T-helper 2 cell (primary cell): ENCODE data around the gene PGLYRP1.

Experiments used
- DNase-seq, 5 experiments: peaks; one replicate each; pipeline versions ENCODE4 v3.0.0 to v3.0.0-alpha.2; 2012 to 2022

Gene PGLYRP1

DNA sequence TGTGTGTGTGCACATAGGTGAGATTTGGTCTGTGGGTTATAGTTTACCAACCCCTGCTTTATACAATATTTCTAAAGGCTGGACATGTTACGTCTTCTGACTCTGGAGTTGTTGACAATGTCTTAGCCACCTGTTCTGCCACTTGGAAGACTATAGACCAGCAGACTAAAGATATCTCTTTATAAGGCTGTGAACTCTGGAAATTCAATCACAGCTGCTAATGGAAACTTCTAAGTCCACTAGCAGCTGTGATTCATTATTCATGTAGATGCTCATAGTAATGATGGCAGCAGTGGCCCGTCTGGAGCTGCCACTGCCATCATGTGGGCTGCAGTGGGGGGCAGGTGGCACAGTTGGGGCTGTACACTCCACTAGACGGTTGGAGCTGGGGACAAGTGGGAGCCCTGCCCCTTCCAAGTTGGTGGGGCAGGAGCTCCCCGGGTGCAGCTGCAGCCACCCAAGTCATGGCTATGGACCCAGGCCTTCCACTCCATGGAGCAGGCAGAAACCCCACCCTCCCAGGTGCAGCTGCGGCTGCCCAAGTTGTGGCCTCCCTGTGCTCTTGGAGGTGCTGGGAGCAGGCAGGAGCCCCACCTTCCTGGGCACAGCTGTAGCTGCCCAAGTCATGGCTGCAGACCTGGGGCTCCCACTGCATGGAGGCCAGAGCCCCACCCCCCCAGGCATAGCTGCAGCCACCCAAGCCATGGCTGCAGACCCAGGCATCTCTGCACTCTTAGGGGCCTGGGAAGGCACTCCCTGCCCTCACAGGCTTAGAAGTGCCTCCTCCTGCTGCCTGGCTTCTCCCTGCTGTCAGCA, 9.1 kb upstream of the PGLYRP1 start:
- no peak for DNase-seq

DNA sequence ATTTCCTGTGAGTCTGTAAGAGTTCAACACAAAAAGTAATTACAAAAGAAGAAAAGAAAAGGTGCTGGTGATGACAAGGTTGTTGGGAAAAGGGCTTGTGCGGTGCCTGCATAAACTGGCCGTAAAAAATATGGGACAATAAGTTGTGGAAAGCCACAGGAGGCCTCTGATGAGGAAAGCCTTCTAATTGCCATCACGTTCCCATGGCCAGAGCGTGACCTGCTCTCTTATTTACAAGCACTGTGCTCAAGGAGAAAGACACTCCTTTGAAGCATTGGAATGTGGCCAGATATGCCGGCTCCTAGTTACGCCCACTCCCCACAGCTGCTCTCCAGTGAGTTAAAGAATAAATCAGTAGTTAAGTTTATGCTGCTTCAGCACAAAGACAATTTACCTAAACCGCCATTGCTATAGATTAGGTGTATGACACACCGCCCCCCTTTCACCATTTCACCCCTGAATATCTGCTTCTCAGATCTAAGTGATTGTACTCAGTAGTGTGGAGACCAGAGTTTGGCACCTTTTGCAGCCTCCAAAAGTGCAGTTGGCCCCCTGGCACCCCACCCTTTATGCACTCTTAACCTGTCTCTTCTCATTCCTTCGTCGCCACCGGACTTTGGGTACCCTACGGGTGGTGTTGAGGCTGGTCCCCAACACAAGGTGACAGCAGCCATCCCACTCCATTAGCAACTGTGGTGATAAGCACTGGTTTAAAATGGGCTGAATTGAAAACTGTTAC, 8.1 kb upstream of the PGLYRP1 start:
- no peak for DNase-seq

DNA sequence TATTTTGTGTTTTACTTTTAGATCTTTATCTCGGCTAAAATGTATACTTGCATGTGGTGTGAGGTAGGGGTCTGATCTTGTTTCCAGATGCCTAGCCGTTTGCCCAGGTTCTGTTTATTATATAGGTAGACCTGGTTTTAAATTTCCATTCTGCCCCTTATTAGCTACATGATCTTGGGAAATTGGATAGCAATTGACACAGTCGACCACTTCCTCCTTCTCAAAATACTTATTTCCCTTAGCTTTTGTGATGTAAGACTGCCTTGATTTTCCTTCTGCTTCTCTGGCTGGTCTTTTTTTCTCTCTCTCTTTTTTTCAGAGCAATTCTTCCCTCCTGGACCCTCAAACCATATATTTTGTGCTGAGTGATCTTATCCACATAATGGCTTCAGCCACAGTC, 3.0 kb upstream of the PGLYRP1 start:
- no peak for DNase-seq

DNA sequence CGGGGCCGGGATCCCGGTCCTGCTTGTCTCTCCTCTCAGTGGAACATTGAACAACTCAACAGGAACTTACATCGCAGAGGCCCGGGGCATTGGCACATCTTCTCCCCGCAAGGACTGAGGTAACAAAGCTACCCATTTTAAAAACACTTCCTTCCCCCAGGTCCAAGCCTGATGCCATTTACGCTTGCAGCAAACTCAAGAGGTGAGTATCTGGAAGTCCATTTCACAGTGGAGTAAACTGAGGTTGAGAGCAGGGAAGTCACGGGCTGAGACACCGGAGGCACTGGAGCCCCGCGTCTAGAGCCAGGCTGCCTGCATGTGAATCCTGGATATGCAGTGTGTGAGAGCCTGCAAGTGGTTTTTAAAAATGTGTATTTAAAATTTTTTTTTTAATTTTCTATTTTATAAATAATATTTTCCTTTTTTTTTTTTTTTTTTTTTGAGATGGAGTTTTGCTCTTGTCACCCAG, 492 bp upstream of the PGLYRP1 start:
- no peak for DNase-seq

DNA sequence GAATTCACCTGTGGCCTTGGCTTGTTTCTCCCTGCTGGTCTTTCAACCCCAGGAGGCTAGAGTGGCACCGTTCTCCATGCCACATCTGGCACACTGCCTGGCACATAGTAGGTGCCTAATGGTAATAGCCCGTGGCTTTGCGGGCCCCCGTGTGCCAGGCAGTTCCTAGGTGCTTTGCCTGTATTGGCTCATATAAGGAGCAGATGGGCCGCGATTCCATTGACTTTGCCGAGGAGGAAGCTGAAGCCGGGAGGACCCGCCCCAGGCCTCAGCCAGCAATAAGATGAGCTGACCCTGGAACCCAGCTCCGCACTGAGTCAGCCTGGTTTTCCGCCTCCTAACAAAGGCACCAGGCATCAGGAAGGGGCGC, 807 bp downstream of the PGLYRP1 start:
- no peak for DNase-seq

DNA sequence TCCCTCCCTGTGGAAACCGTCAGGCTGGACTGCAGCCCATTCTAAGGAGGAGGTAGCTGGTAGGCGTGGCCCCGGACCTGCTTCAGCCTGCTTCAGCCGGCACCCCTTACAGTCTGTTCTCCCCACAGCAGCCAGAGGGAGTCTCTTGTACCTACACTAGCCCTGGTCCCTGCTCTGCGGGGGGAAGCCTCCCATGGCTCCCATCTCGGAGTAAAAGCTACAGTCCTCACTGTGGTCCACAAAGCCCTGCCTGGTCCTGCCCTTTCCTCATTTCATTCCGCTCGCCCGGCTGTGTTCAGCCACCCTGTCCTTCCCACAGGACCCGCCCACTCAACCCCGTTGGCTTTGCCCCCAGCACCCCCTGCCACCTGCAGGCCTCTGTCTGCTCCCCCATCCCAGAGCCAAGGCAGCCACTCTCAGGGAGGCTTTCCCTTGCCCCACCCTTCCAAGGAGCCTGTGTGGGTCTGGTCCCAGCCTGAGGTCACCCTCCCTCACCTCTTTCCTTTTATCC, 1.3 kb downstream of the PGLYRP1 start:
- DNase-seq, result no peak

DNA sequence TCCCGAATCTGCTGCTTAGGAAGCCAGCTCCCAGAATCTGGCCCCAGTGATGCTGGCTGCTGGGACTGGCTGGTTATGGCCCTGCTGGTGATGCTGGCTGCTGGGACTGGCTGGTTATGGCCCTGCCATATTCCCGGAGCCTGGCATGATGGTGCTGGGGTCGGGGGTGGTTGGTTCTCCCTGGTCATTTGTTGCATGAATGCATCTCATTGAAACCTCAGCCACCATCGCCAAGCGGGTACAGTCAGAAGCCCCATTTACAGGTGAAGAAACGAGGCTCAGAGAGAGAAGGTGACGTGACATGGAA, 2.1 kb downstream of the PGLYRP1 start:
- DNase-seq, result no peak

DNA sequence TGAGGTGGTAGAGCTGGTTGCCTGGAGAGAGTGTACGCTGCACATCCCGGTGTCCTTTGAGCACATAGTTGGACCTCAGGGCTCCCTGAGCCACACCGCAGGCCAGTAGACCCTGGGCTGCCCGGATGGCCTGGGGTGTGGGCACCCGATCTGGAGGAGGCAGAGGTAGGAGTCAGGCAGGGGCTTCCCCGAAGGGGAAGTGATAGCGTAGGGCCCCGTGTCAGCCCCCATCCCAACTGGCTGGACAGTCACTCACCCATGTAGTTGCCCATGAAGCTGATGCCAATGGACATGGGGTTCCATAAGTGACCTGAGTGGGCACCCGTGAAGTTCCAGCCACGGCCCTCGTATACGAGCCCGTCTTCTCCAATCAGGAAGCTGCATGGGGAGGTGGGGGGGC, 3.6 kb downstream of the PGLYRP1 start:
- no peak for DNase-seq

DNA sequence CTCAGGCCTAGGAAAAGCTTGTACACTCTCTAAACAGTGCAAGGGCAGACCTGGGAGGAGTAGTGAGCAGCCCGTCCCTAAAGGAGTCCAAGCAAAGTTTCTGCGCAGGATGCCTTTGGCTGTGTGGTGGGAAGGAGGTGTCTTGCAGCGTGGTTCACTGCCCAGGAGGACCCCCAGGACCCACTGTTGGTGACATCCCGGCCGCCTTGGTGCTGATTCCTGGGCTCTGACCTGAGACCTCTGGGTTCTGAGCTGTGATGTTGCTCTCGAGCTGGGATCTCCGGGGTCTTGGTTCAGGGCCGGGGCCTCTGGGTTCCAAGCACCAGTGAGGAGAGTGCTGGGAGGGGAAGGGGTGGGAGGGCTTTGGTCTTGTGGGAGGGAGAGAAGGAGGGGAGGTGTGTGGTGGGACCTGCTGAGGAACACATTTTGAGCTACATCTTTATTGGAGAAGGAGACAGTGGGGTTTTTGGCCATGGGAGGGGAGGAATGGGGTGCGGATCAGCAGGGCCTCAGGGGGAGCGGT, 4.1 kb downstream of the PGLYRP1 start:
- no peak for DNase-seq

DNA sequence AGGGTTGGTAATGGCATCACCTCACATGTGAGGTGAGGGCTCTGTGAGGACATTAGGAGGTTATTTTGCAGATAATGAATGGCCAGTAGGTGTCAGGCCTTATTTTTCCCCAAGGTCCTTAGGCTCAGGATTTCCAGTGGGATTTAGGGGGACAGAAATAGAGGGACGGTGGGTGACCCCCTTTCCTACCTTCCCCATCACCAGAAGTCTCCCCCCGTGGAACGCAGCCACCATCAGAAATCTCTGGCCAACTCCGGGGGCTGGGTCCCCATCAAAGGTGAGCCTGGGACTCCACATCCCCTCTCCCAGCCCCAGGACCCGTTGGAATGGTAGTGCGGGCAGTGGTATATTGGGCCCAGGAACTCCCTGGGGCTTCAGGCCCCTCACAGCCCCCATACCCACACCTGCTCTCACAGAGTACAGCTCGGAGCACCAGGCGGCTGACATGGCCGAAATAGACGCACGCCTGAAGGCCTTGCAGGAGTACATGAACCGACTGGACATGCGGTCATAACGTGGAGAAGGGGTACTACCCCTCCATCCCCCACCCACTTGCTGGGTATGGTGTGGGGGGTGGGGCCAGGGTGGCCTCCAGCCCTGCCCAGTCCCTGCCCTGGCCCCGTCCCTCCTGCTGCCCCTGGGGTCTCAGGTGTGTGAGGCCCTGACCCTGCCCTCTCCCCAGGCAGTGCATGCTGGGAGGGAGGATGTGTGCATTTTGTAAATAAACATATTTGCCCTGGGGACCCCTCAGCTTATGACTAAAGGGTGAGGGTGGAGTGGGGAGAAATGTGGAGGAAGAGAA, 4.8 kb downstream of the PGLYRP1 start:
- DNase-seq, result no peak

DNA sequence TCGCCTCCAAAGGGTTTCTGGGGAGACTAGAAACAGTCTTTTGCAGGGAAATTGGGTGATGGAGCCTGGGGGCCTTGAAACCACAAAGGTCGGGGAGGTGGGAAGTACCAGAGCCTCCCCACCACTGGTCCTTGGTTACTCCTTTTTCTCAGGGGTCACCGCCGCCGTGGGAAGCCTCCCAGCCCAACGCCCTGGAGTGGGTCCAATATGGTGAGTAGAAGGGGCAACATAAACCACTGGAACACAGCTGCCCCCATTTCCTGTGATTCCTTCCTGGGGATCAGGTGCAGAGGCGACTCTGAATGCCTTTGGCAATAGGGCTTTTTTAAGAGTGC, 5.8 kb downstream of the PGLYRP1 start:
- no peak for DNase-seq

DNA sequence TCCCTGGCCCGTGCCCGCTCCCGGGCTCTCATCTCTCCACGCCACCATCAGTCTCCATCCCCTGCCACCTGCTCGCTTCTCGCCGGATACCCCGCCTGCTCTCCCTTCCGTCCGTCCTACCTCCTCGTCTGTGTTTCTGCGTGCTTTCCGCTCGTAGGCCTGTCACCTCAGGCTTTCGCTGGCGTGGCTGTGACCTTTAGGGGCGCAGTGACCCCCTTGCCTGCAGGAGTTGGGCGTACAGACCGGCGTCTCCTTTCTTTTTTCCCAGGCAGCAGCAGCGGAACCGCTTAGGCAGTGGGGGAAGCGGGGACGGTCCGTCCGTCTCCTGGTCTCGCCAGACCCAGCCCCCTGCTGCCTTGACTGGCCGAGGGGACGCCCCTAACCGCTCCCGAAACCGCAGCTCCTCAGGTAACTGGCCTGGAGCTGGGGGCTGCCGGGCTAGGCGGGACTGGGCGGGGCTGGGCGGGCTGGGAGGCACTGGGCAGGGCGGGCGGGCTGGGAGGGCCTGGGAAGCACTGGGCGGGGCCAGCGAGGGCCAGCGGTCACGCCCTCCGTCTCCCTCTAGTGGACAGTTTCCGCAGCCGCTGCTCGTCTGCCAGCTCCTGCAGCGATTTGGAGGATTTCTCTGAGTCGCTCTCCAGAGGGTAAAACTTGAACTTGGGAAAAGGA, 6.3 kb downstream of the PGLYRP1 start:
- DNase-seq, result peak; percentile 61 to 79 (median 72)

DNA sequence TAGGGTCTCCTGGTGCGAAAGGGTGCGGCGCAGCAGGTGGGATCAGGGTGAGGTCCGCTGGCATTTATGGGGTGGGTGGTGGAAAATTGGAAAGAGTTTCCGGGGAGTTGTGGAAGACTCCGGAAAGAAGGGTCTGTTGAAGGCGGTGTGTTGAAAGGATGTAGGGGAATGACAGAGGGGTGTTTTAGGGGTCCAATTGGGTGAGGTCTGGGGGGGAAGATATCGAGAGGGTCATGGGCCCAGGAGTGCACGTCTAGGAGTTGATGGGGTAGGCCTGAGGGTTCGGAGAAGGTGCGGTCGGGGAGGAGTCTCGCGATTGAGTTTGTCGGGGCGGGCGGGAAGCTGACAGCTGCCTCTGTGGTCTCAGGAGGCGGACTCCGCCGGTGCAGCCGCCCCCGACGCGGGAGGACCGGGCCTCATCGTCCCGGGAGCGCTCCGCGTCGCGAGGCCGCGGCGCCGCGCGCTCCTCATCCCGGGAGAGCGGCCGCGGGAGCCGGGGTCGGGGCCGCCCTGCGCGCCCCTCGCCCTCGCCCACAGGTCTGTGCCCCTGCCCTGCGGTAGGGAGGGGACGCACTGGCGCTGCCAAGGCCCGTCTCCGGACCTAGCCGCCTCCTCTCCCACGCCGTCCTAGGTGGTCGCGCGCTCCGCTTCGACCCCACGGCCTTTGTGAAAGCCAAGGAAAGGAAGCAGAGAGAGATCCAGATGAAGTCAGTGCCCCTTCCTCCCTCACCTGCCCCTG, 7.0 kb downstream of the PGLYRP1 start:
- peak in 4 of 5 experiments; percentile 15 to 63 (median 37) for DNase-seq

DNA sequence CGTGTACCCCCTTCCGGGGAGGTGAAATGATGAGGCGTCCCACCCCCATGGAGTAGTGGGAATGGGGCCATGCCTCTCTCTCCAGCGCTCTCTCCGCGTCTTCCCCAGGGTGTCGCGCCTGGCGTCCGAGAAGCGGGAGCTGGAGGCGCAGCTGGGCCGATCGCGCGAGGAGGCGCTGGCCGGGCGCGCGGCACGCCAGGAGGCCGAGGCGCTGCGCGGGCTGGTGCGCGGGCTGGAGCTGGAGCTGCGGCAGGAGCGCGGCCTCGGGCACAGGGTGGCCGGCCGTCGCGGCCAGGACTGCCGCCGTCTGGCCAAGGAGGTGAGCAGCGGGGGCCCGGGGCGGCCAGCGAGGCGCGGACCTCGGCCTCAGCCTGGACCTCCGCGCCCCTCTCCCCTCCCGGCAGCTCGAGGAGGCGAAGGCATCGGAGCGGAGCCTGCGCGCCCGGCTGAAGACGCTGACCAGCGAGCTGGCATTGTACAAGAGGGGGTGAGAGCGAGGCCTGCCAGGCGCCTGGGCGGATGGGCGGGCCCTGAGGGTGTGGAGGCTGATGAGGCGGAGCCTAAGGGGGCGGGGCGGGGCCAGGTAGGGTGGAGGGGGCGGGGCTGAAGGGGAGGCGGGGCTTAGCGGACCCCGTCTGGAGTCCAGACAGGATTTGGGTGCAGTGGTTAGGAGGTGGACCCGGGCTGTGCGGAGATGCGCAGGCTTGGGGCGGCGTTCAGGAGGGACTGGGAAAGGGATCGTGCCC, 7.7 kb downstream of the PGLYRP1 start:
- peak; percentile 22 to 67 (median 53) for DNase-seq

DNA sequence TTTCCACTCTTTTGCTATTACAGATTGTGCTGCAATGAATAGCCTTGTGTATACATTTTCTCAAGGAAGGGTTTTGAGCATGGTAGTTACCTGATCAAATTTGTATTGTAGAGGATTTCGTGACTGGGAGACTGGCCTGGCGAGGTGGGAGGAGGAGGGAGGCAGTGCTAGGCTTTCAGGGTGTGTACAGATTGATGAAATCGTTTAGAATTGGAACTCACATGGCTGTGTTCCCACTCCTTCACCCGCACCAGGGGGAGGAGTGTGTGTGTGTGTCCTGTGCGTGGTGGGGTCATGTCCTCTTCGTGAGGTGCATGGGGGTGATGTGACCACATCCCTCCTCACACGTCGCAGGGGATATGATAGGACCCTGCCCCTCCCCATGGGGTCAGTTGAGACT, 8.3 kb downstream of the PGLYRP1 start:
- DNase-seq, result no peak

DNA sequence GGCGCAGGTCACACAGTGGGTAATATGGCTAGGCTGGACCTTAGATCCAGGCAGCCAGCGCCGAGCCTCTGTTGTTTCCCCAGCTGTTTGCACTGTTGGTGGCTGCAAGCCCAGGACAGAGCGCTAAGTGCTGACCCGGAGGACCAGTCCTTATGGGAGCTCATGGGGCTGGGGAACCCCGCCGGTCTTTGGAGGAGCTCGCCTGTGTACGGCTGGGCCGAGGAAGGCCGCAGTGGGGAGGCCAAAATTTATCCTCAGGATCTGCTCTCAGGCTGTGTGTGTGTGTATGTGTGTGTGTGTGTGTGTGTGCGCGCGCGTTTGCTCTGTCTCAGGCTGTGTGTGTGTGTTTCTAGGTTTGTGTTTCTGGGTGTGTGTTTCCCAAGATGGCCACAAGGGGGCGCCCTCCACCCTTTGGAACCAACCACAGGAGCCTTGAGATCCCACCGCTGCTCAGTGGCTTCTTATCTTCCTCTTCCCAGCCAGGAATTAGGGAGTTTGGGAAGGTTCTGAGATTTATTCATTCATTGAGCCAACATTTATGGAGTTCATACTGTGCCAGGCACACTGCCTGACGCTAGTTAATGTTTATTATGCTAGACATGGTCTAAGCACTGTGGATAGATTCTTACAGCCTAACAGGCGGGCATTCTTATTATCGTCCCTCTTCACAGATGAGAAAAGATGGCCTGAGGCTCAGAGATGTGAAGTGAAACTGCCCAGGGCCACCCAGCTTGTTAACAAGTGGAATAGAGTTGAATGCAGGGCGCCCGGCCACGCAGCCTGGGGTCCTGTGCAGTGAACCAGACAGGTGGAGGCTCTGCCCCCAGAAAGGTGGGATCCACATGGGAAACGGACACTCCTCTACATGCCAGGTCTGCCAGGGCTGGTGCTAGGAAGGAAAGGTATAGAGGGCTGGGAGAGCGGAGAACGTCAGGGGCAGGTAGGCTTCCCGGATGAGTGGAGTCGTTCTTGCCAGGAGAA, 13.0 kb downstream of the PGLYRP1 start:
- peak; percentile 23 to 75 (median 54) for DNase-seq

DNA sequence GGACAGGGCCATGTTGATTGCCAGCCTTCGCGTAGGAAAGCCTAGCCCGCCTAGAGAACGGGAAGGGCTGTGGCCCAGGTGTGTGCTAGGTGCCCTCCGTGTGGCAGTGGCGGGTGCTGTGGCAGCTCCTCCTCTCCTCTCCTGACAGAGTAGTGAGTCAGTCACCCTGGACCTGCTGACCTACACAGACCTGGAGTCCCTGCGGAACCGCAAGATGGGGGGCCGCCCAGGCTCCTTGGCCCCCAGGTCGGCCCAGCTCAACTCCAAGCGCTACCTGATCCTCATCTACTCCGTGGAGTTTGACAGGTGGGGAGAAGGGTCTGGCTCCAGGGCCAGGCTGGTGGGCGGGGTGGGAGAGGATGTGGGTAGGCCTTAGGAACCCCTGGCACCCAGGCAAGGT, 16.4 kb downstream of the PGLYRP1 start:
- DNase-seq, result no peak

DNA sequence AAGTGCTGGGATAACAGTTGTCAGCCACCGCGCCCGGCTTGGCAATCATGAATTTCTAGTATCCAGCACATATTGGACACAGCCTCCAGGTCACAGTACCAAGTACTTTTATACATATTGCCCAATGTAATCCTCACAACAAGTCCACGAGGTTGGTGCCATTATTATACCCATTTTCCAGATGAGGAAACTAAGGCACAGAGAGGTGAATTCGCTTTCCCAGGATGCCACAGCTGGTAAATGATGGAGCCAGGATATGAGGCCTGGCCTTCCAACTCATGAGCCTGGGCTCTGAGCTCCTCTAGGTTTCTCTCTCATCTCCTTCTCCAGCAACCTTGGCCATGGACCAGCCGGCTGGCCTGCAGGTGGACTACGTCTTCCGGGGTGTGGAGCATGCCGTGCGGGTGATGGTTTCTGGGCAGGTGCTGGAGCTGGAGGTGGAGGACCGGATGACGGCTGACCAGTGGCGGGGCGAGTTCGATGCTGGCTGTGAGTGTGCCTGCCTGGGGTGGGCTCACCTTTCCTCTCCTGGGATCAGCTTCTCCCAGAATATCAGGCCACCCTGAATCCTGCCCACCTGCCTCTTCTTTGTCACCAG, 20.1 kb downstream of the PGLYRP1 start:
- no peak for DNase-seq

DNA sequence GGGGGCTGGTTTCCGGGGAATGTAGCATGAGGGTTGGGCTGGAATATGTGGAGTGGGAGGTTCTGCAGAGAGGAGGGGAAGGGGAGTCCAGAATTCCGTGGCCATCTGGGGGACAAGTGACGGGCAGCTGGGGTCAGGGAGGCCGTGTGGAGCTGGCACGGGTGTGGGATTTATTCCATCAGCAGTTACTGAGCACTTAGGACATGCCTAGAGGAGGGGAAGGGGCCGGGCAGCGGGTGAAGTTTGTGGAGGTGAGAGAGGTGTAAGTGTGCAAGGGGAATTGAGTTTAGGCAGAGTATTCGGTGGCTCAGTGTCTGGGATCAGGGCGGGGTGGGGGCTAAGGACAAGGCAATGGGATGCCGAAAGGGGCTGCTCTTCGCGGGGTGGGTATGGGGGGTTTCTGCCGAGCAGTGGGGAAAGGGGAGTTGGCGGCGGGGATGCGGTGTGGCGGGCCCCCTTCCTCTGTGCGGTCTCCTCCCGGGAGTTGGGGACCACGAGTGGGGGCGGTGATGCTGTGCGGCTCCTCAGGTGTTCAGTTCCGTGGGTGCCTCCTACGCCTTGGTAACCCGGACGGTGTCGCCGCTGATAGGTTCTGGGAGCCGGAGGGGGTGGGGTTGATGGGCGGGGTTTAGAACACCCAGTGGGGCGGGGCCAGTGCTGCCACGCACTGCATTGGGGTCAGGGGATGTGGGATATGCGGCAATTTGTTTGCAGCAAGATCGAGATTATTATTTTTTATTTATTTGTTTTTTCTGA, 22.2 kb downstream of the PGLYRP1 start:
- DNase-seq, result peak; percentile 44 to 85 (median 61)
